SK-N-MC (cell line): ENCODE data around the gene UBXN6.

Source experiments
- EZH2 ChIP-seq: fragments of 200-600 bp; sonication (generic); IDR thresholded peaks from one replicate; pipeline ENCODE4 v1.6.1; 2017; ENCODE audit warnings: antibody characterized with exemption
- POLR2AphosphoS5 ChIP-seq: IDR thresholded peaks from 2 replicates; pipeline ENCODE4 v1.6.1; 2012; ENCODE audit warnings: mild to moderate bottlenecking, low read depth, low read length, borderline replicate concordance

DNA sequence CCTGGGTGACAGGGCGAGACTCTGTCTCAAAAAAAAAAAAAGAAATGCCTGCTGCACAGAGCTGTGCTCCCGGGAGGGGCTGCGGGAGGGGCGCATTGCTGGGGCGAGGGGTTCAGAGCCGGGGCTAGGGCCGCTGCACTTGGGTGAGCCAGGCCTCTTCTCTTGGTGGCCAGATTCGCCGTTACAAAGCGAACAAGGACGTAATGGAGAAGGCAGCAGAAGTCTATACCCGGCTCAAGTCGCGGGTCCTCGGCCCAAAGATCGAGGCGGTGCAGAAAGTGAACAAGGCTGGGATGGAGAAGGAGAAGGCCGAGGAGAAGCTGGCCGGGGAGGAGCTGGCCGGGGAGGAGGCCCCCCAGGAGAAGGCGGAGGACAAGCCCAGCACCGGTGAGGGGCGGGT lies 41.7 kb upstream of the UBXN6 start:
- TF ChIP-seq EZH2 (no peak), POLR2AphosphoS5 (no peak)
